HCT116 (cell line): ENCODE results near the gene KATNAL2.

Experiments used
- ATF3 ChIP-seq: IDR thresholded peaks from 2 replicates; pipeline ENCODE4 v1.6.1; 2012
- CEBPB ChIP-seq: IDR thresholded peaks from 2 replicates; pipeline ENCODE4 v1.6.1; 2012; ENCODE audit warnings: low read depth
- CTCF ChIP-seq, 3 experiments: fragments of 200-600 bp in 1 of 3; sonication (generic) in 1 of 3; IDR thresholded peaks in 2 of 3; conservative IDR thresholded peaks in 1 of 3; 2 replicates each; pipeline ENCODE4 v1.5.1; 2012 to 2017; ENCODE audit warnings: low read depth in 2 of 3, low read length in 2 of 3, antibody characterized with exemption in 1 of 3, borderline replicate concordance in 1 of 3, control low read depth in 1 of 3, mild to moderate bottlenecking in 1 of 3, mixed read lengths in 1 of 3, mixed run types in 1 of 3, moderate library complexity in 1 of 3; ENCODE audit not compliant: insufficient read depth in 1 of 3
- EGR1 ChIP-seq: IDR thresholded peaks from 2 replicates; pipeline ENCODE4 v1.6.1; 2012; ENCODE audit warnings: low read depth
- EZH2 ChIP-seq: fragments of 200-600 bp; sonication (generic); IDR thresholded peaks from 2 replicates; pipeline ENCODE4 v1.6.1; 2017; ENCODE audit warnings: antibody characterized with exemption, mixed run types
- EZH2phosphoT487 ChIP-seq: fragments of 200-600 bp; IDR thresholded peaks from 2 replicates; pipeline ENCODE4 v1.6.1; 2018; ENCODE audit warnings: antibody characterized with exemption, borderline replicate concordance
- JUND ChIP-seq: IDR thresholded peaks from 2 replicates; pipeline ENCODE4 v1.6.1; 2012
- POLR2A ChIP-seq: IDR thresholded peaks from 2 replicates; pipeline ENCODE4 v1.7.0; 2011; ENCODE audit warnings: borderline replicate concordance; ENCODE audit not compliant: insufficient read depth, insufficient read length; ENCODE audit errors: extremely low read depth
- RAD21 ChIP-seq: IDR thresholded peaks from 2 replicates; pipeline ENCODE4 v1.6.1; 2012; ENCODE audit warnings: low read depth, mild to moderate bottlenecking
- REST ChIP-seq: IDR thresholded peaks from 2 replicates; pipeline ENCODE4 v1.6.1; 2012; ENCODE audit warnings: low read depth
- SP1 ChIP-seq: IDR thresholded peaks from 2 replicates; pipeline ENCODE4 v1.6.1; 2012; ENCODE audit warnings: low read depth
- YY1 ChIP-seq: IDR thresholded peaks from 2 replicates; pipeline ENCODE4 v1.6.1; 2011; ENCODE audit warnings: low read length, low read depth, moderate library complexity, mild to moderate bottlenecking; ENCODE audit not compliant: insufficient replicate concordance; ENCODE audit errors: extremely low read depth
- ZNF274 ChIP-seq: fragments of 200-500 bp; sonication (Bioruptor generic); IDR thresholded peaks from 2 replicates; pipeline ENCODE4 v1.6.1; 2014; ENCODE audit warnings: mild to moderate bottlenecking, low read depth, low read length, inconsistent platforms

- TF ChIP-seq EGR1 (no peak), ZNF274 (no peak), SP1 (no peak), REST (no peak), RAD21 (no peak), CTCF (IDR thresholded peaks at IDR 0.05 in 2 of 3, conservative IDR thresholded peaks at IDR 0.05 in 1 of 3; ENCODE audit: borderline replicate concordance in 1 of 3, insufficient read depth in 1 of 3, low read depth in 2 of 3, low read length in 2 of 3) (no peak), CEBPB (no peak), EZH2phosphoT487 (no peak), JUND (no peak), POLR2A (no peak), EZH2 (no peak), YY1 (no peak), ATF3 (no peak)
These were observed 145.1 kb downstream of the KATNAL2 start for GRCh38 chr18:47062471-47062870.
